OCI-M1 (cell line): ENCODE results near the gene TFDP1.

ENCODE experiments used
- DNase-seq: peaks from one replicate; lab custom pipeline; 2025; lab: John Stamatoyannopoulos, UW

The TFDP1 gene

GRCh38 chr13:113666951-113667701 is 82.6 kb downstream of the TFDP1 start, which contains the start of gene GRK1:
Gene GRK1, plus strand, starts transcription at chr13:113667219. Its CDS starts 168 bp downstream, at chr13:113667387.
- DNase-seq, result no peak

DNA sequence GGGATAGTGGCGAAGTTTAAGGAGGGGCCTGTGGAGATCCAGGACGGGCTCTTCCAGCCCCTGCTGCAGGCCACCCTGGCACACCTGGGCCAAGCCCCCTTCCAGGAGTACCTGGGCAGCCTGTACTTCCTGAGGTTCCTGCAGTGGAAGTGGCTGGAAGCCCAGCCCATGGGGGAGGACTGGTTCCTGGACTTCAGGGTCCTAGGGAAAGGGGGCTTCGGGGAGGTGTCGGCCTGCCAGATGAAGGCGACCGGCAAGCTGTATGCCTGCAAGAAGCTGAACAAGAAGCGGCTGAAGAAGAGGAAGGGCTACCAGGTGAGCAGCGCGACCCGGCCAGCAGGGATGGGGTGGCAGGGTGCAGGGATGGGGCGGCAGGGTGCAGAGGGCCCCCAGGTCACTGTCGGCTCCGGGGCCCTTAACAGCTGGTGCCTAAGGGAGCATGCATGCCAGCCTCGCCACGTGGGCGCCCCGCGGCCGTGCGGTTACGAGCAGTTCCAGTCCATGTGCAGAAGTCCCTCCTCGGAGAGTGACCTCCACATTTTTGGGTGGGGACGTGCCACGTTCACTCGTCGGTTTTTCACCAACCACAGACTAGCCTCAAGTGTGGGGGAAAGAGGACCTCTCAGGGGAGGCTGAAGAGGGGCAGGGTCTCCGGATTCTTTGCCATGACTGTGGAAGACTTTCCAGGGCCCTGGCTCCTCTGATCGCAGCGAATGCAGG is 83.4 kb downstream of the TFDP1 start:
- no peak for DNase-seq

DNA sequence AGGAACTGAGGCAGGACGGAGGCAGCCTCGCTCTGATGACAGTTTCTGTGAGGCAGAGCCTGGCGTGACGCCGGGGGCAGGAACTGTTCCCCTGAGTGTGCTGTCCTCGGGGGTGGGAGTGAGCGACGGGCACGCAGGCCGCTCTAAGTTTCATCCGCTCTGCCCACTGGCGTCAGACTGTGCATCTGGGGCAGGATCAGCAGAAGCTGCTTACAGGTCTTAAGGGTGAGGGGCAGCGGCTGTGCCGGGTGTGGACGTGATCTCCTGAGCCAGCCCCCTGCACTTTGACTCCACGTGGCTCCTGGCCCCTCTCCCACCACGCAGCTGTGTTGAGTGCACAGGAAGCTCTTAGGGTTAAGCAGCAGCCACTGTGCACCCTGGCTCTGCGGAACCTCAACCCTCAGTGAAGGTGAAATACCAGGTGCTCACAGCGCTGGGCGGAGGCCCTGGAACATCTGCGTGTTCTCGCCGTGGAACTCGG is 84.0 kb downstream of the TFDP1 start:
- no peak for DNase-seq

GRCh38 chr13:113669231-113669754 is 84.7 kb downstream of the TFDP1 start:
- DNase-seq, result no peak

DNA sequence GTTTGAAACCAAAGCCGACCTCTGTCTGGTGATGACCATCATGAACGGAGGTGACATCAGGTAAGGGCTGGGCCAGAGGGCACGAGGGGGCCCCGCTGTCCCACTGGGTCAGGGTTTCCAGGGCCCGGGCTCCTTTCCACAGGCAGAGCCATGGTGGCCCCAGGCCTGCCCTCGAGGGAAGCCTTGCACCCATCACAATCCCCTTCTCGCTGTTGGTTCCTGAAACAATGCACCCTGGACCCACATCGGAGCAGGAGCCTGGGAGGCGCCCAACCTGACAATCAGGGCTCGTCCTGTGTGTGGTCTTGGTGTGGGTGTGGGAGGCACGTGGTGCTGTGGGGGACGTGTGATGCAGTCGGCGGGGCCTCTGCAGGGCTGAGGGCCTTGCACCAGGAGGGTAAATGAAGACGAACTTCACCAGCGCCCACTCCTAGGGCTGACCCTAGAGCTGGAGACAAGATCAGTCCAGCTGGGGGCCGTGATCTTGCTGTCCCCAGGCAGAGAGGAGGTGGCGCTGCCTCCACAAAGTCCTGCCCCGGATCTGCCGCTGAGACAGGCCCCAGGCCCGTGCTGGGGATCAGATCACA is 85.3 kb downstream of the TFDP1 start:
- no peak for DNase-seq

- DNase-seq, result no peak
Measured at GRCh38 chr13:113670541-113670940, 86.0 kb downstream of the TFDP1 start.

- DNase-seq, result no peak
Measured at GRCh38 chr13:113671066-113672001, 86.8 kb downstream of the TFDP1 start.

GRCh38 chr13:113672002-113672651 is 87.6 kb downstream of the TFDP1 start:
- no peak for DNase-seq
